ENCODE measurements around the gene COLEC12.

- TF ChIP-seq CTCF (IDR thresholded peaks at IDR 0.05) (no peak), POLR2A (IDR thresholded peaks at IDR 0.05) (no peak), EP300 (IDR thresholded peaks at IDR 0.05) (no peak)
Observed at GRCh38 chr18:422966-423365, 77.5 kb downstream of the COLEC12 start.
